NCI-H2107 (cell line): ENCODE measurements around the gene GABRG3.
"Not testable (repeated sequence)": the region's sequence is repeated elsewhere in the genome, so short reads cannot be mapped to it uniquely, and the experiment has no call there.

Experiments
- DNase-seq: peaks from one replicate; lab custom pipeline; 2025; lab: John Stamatoyannopoulos, UW

GABRG3 gene

DNA sequence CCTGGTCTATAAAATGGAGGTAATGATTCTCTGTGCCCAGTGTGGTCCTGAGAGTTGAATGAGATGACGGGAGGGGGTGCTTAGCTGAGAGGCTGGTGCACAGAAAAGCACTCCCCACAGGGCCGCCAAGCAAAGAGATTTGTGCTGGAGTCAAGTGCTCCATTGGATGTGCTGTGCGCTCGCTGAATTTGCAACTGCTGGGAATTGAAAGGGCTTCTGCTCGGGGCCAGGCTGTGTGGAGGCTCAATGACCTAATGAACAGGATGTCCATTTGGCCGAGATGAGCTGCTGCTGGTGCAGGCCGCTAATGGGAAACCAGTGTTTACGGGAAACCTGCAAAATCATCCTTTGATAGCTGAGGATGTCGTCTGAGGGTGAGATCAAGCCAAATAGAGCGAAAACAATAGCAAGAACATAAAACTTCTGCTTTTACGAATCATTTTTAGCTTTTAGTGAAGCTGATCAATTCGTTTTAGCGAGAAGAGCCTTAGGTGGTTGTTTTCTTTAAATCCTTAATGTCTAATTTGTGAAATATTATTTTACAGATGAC lies 211.7 kb downstream of the GABRG3 start:
- no peak for DNase-seq

- DNase-seq, result no peak
Observed at GRCh38 chr15:27183201-27183600, 212.2 kb downstream of the GABRG3 start.

- DNase-seq, result not testable (repeated sequence)
Observed at GRCh38 chr15:27191515-27191914, 220.5 kb downstream of the GABRG3 start.

- no peak for DNase-seq
Observed at GRCh38 chr15:27196691-27197090, 225.7 kb downstream of the GABRG3 start.

DNA sequence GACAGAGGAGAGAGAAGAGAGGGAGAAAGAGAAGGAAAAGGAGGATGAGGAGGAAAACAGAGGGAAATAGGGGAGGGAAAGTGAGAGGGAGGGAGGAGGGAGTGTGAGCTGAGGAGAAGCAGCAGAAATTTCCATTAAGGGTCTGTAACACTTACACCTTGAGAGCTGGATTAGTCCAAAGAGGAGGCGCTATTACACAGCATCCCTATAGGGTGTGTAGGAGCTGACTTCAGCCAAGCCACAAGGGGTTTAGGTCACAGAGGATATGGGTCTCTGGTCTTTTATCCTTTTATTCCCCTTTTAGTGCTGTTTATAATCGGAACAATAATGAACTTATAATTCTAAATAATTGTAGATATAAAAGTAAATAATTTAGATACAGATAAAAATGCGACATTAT lies 230.4 kb downstream of the GABRG3 start:
- DNase-seq, result no peak

- no peak for DNase-seq
Observed at GRCh38 chr15:27210176-27210575, 239.2 kb downstream of the GABRG3 start.

- DNase-seq, result no peak
Observed at GRCh38 chr15:27214032-27214431, 243.1 kb downstream of the GABRG3 start.

GRCh38 chr15:27214961-27215360 lies 244.0 kb downstream of the GABRG3 start:
- no peak for DNase-seq

DNA sequence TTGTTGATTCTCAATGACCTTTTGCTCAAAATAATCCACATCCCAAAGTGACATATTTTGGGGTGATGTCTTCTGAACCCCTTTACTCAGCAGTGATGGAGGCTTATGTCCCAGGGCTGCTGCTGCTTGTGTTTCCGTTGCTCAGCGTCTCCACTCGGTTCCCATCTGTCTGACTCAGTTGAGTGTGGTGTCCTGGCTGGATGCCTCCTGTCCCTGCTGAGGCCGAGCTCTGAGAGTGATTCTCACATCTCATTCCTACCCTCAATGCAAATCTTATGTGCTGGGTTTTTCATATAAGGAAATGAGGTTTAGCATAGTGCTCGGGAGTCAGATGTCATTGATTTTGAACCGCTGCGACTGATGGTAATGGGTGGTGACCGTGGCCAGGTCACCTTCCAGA lies 247.4 kb downstream of the GABRG3 start:
- no peak for DNase-seq

GRCh38 chr15:27219636-27220035 lies 248.7 kb downstream of the GABRG3 start:
- no peak for DNase-seq

DNA sequence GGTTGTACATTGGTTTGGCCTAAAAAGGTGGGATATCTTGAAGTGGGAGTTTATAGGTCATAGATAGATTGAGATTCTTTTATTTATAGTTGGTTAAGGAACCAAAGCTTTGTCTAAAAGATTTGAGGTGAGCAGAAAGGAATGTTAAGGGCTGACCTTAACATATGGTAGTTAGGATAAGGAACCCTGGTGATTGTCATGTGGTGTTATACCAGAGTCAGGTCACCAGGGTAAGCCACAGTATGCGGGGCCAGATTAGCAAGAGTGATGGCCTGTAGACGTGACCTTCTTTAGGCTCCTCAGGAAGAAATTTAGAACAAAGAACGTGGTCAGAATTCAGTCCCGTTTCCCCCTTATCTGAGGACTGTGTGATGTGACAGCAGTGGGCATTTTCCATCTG lies 249.2 kb downstream of the GABRG3 start:
- DNase-seq, result no peak

- DNase-seq, result no peak
Observed at GRCh38 chr15:27222479-27222878, 251.5 kb downstream of the GABRG3 start.

DNA sequence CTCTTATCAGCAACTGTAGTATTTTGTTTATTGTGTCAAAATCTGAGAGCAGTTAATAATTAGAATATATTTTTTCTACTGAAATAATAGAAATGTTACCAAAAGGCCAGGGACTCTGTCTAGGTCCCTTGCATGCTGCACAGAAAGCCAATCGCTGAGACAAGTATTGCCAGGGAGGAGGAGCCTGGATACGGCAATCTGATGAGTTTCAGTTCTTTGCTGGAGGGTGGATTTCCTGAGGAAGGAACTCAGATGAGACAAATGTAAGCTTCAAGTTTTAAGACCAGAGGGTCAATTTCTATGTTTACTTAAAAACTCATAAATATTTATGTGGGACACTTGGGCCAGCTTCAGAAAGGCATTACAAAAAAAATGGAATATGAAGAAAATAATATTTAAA lies 252.2 kb downstream of the GABRG3 start:
- no peak for DNase-seq

DNA sequence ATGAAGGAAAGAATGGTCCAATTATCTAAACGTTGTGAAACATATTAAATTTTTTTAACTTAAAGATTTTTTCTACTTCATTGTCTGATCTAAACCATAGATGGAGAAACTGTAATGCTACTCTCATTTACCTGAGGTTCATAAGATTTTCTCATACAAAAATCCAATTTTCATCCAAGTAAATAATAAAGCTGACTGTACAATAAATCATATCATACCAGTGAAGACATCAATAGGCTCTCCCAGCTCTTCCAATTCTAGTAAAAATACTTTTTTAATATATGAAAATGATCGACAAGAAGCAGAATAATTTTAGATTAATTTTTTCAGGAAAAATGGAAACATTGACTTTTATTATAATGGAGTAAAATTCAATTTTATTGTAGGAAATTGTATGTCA lies 260.8 kb downstream of the GABRG3 start:
- DNase-seq, result no peak

- DNase-seq, result no peak
Observed at GRCh38 chr15:27232876-27233275, 261.9 kb downstream of the GABRG3 start.

DNA sequence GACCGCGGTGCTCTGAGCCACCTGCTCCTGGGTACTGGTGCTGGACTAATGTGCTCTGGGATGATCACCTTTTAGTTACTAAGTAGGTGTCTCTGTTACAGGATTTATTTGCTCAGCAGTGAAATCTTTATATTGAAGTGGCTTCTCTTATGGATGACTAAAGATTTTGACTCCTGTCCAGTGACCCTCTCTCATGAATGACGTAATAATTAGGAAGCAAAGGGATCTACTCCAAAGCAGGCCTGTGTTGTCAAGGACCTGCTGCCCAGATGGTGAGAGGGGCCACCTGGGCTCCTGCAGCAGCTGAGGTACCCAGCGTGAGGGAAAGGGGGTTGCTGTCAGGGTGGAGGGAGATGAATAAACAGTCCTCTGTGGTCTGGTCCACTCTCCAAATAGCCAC lies 263.6 kb downstream of the GABRG3 start:
- no peak for DNase-seq

GRCh38 chr15:27235161-27235560 lies 264.2 kb downstream of the GABRG3 start:
- no peak for DNase-seq

DNA sequence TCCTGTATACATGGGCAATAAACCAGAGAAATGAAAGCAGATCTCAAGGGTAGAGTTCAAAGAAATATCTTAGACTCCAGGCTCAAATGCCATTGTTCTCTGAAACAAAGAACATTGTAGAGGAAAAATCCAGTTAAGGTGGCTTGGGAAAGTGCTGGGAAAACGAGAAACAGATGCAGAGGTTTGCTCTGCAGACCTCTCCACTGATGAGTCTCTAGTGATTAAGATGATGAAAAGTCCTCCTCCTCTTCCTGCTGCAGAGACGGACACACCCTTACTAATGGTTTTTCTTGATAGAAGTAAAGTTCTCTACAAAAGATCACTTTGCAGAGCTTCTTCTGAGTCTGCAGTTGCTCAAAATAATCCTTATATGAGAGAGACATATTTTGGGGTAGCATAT lies 264.7 kb downstream of the GABRG3 start:
- no peak for DNase-seq

GRCh38 chr15:27237319-27237939 lies 266.4 kb downstream of the GABRG3 start:
- no peak for DNase-seq

DNA sequence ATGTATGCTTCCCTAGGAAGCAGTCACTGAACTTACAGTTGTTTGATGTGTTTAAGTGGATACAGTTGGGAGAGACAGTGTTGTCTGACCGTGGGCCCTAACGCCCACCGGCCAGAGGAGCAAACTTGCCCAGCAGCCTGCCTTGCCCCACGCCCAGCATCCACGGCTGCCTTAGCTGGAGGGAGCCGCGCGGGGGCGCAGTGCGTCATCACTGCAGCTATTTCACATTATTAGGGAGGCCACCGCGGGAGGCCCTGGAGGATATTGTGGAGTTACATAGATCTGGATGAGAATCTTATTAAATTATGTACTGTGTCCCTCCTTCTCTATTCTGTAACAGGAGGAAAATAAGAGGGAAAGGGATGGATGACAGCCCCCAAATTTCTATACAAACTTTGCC lies 267.2 kb downstream of the GABRG3 start:
- no peak for DNase-seq

DNA sequence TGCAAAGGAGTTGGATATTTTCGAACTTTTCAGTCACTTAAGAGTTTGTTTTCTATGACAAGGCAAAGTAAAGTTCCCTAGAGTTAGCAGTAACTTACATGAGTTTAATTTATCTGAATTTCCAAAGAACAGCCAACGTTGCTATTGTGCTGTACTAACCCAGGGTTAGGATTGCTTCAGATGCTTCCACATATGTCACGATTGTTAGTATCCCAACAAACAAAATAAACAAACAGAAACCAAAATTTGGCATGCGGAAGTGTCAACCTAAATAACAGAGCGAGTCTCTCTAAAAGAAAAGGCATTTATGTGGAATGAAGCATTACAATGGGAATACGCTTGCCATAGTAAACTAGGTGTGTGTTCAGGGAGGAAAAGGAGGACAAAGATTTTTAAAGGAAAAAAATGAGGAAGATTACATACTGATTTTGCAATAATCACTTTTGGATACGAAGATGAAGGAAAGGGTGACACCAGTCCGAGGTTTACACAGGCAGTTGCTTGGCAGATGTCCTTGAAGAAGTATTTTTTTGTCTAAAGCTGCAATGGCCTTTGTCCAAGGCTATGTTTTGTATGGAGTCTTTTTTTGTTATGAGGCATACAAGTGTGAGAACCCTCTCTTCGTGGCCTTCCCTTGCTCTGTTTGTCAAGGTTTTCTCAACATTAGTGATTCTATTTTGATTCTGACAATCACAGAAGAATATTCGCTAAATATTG lies 267.9 kb downstream of the GABRG3 start:
- no peak for DNase-seq

DNA sequence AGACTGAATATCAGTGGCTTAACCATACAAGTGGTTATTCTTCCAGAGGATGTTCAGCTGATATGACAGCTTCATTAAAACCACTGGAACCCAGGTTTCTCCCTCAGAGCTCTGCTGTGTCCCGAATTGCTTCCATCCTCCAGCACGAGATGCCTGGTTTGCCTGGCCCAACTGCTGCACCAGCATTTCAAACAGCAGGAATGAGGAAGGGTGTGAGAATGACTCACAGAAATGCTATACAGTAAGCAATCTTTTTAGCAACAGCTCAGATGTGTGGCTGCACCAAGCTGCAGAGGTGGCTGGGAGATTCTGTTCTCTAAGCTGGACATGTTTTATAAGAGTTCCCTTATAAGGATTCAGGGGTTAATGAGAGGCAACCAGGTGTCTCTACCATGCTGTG lies 271.0 kb downstream of the GABRG3 start:
- DNase-seq, result no peak

- no peak for DNase-seq
Observed at GRCh38 chr15:27244047-27244446, 273.1 kb downstream of the GABRG3 start.

DNA sequence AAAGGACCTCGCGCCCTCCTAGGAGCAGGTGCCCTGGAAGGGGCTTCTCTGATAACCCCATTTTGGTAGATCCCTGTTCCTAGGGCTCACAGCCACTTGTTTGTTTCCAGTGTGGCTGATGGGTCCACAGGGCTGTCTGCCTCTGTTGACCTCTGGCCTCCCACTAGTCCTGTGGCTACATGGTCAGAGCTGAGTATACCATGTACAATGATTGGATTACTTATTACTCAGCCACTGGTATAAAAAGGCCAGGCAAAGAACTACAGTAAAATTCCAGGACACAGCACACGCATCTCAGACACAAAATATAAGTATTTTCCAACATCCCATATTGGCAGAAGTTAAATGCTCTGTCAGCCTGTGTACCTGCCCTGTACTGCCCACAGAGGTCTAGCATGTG lies 277.3 kb downstream of the GABRG3 start:
- no peak for DNase-seq
